HEK293 (cell line): Measurements from ENCODE around the gene BFAR.

Experiments used
- CTCF ChIA-PET: fragments of 350-600 bp; formaldehyde crosslinking; extraction: SDS; loops from one replicate; lab custom pipeline; 2021; ENCODE audit warnings: antibody characterized with exemption; lab: Yijun Ruan, JAX
- POLR2A ChIA-PET: fragments of 300-600 bp; formaldehyde crosslinking; extraction: SDS; loops from one replicate; lab custom pipeline; 2020; ENCODE audit warnings: antibody characterized with exemption, inconsistent platforms; lab: Yijun Ruan, JAX
- H3K27ac ChIP-seq: fragments of 200-500 bp; sonication (Bioruptor generic); 2 replicates; pipeline ENCODE4 v1.5.1; 2014; ENCODE audit warnings: low read depth, low read length, control low read depth, inconsistent platforms; ENCODE audit errors: extremely low read depth
- H3K36me3 ChIP-seq, 2 experiments: fragments of 200-500 bp in 1 of 2; sonication (Bioruptor generic) in 1 of 2; 1 replicate in 1 of 2; 2 replicates in 1 of 2; pipeline ENCODE4 v1.5.1; 2014 to 2017; ENCODE audit warnings: inconsistent platforms in 2 of 2, low read length in 2 of 2; ENCODE audit not compliant: control insufficient read depth in 2 of 2, insufficient read depth in 1 of 2
- H3K4me1 ChIP-seq: fragments of 200-500 bp; sonication (Bioruptor generic); 2 replicates; pipeline ENCODE4 v1.5.1; 2014; ENCODE audit warnings: mild to moderate bottlenecking, low read length, inconsistent platforms; ENCODE audit not compliant: control insufficient read depth, insufficient read depth
- H3K4me3 ChIP-seq: 2 replicates; pipeline ENCODE4 v1.5.1; 2011; ENCODE audit warnings: low read depth, mild to moderate bottlenecking, control low read depth, low read length, moderate library complexity
- H3K9me3 ChIP-seq: fragments of 200-500 bp; sonication (Bioruptor generic); 2 replicates; pipeline ENCODE4 v1.5.1; 2014; ENCODE audit warnings: low read depth, low read length, inconsistent platforms; ENCODE audit not compliant: control insufficient read depth, insufficient read depth
- BCL11B ChIP-seq: fragments of 450-650 bp; formaldehyde crosslinking; IDR thresholded peaks from 2 replicates; pipeline ENCODE4 v1.5.1; 2016; ENCODE audit warnings: low read depth, missing biosample characterization, missing genetic modification characterization
- MEIS1 ChIP-seq: sonication (generic); formaldehyde crosslinking; IDR thresholded peaks from 2 replicates; pipeline ENCODE4 v1.8.1; 2022; ENCODE audit warnings: missing genetic modification reagents, mild to moderate bottlenecking, borderline replicate concordance
- PBX3 ChIP-seq: sonication (generic); formaldehyde crosslinking; IDR thresholded peaks from 2 replicates; pipeline ENCODE4 v1.8.1; 2022; ENCODE audit warnings: mild to moderate bottlenecking, moderate library complexity, missing genetic modification reagents
- SP7 ChIP-seq: fragments of 450-650 bp; formaldehyde crosslinking; IDR thresholded peaks from 2 replicates; pipeline ENCODE4 v1.5.1; 2016; ENCODE audit warnings: missing biosample characterization, missing genetic modification characterization
- ZBTB26 ChIP-seq: fragments of 450-650 bp; formaldehyde crosslinking; optimal IDR thresholded peaks from 2 replicates; pipeline ENCODE3; 2016; ENCODE audit warnings: missing biosample characterization, mild to moderate bottlenecking, missing genetic modification characterization
- ZBTB7A ChIP-seq: fragments of 450-650 bp; formaldehyde crosslinking; IDR thresholded peaks from 2 replicates; pipeline ENCODE4 v1.5.1; 2016; ENCODE audit warnings: low read depth, missing biosample characterization, missing genetic modification characterization
- ZFP3 ChIP-seq: fragments of 450-650 bp; formaldehyde crosslinking; IDR thresholded peaks from 2 replicates; pipeline ENCODE4 v1.5.1; 2016; ENCODE audit warnings: low read depth, missing biosample characterization, missing genetic modification characterization
- ZFP37 ChIP-seq: fragments of 450-650 bp; formaldehyde crosslinking; IDR thresholded peaks from 2 replicates; pipeline ENCODE4 v1.5.1; 2016; ENCODE audit warnings: missing biosample characterization, missing genetic modification characterization
- ZNF132 ChIP-seq: fragments of 450-650 bp; formaldehyde crosslinking; IDR thresholded peaks from 2 replicates; pipeline ENCODE4 v1.5.1; 2017; ENCODE audit warnings: missing biosample characterization, missing genetic modification characterization, borderline replicate concordance
- ZNF138 ChIP-seq: fragments of 450-650 bp; formaldehyde crosslinking; IDR thresholded peaks from 2 replicates; pipeline ENCODE4 v1.5.1; 2016; ENCODE audit warnings: missing biosample characterization, missing genetic modification characterization, borderline replicate concordance
- ZNF18 ChIP-seq: fragments of 450-650 bp; formaldehyde crosslinking; IDR thresholded peaks from 2 replicates; pipeline ENCODE4 v1.5.1; 2016; ENCODE audit warnings: missing biosample characterization, missing genetic modification characterization
- ZNF19 ChIP-seq: fragments of 450-650 bp; formaldehyde crosslinking; IDR thresholded peaks from 2 replicates; pipeline ENCODE4; 2016; ENCODE audit warnings: missing biosample characterization, missing genetic modification characterization, low read depth
- ZNF211 ChIP-seq: fragments of 450-650 bp; formaldehyde crosslinking; IDR thresholded peaks from 2 replicates; pipeline ENCODE4 v1.5.1; 2016; ENCODE audit warnings: low read depth, missing biosample characterization, missing genetic modification characterization
- ZNF248 ChIP-seq: fragments of 450-650 bp; formaldehyde crosslinking; IDR thresholded peaks from 2 replicates; pipeline ENCODE4 v1.5.1; 2017; ENCODE audit warnings: missing biosample characterization, missing genetic modification characterization
- ZNF302 ChIP-seq: fragments of 450-650 bp; formaldehyde crosslinking; IDR thresholded peaks from 2 replicates; pipeline ENCODE4 v1.5.1; 2016; ENCODE audit warnings: missing biosample characterization, missing genetic modification characterization, low read depth
- ZNF366 ChIP-seq: fragments of 450-650 bp; formaldehyde crosslinking; conservative IDR thresholded peaks from 2 replicates; pipeline ENCODE4 v1.5.1; 2016; ENCODE audit warnings: missing biosample characterization, missing genetic modification characterization
- ZNF394 ChIP-seq: fragments of 450-650 bp; formaldehyde crosslinking; IDR thresholded peaks from 2 replicates; pipeline ENCODE4 v1.5.1; 2016; ENCODE audit warnings: missing biosample characterization, missing genetic modification characterization, mild to moderate bottlenecking, moderate library complexity, borderline replicate concordance
- ZNF488 ChIP-seq: fragments of 450-650 bp; formaldehyde crosslinking; IDR thresholded peaks from 2 replicates; pipeline ENCODE4 v1.5.1; 2016; ENCODE audit warnings: missing biosample characterization, missing genetic modification characterization
- ZNF544 ChIP-seq: fragments of 450-650 bp; formaldehyde crosslinking; IDR thresholded peaks from 2 replicates; pipeline ENCODE4 v1.5.0; 2017; ENCODE audit warnings: missing biosample characterization, missing genetic modification characterization
- ZNF664 ChIP-seq: fragments of 450-650 bp; formaldehyde crosslinking; IDR thresholded peaks from 2 replicates; pipeline ENCODE4 v1.5.1; 2016; ENCODE audit warnings: missing biosample characterization, missing genetic modification characterization
- ZNF692 ChIP-seq: fragments of 450-650 bp; formaldehyde crosslinking; IDR thresholded peaks from 2 replicates; pipeline ENCODE4 v1.5.1; 2016; ENCODE audit warnings: missing biosample characterization, missing genetic modification characterization
- ZNF701 ChIP-seq: fragments of 450-650 bp; formaldehyde crosslinking; IDR thresholded peaks from 2 replicates; pipeline ENCODE4 v1.5.1; 2016; ENCODE audit warnings: missing biosample characterization, missing genetic modification characterization
- ZNF747 ChIP-seq: fragments of 450-650 bp; formaldehyde crosslinking; IDR thresholded peaks from 2 replicates; pipeline ENCODE4 v1.5.1; 2016; ENCODE audit warnings: missing biosample characterization, missing genetic modification characterization
- ZSCAN4 ChIP-seq: fragments of 450-650 bp; formaldehyde crosslinking; IDR thresholded peaks from 2 replicates; pipeline ENCODE4 v1.5.1; 2017; ENCODE audit warnings: missing biosample characterization, missing genetic modification characterization

Gene BFAR

GRCh38 chr16:14609716-14610115 is 23.0 kb upstream of the BFAR start:
- H3K4me3 ChIP-seq = no peak overlapping the region
- TF ChIP-seq ZSCAN4 (tag by site-specific recombination) = no peak
- TF ChIP-seq ZFP37 (tag by site-specific recombination) = no peak
- TF ChIP-seq ZBTB7A (tag by site-specific recombination) = no peak
- no peak for TF ChIP-seq ZNF394 (tag by site-specific recombination)
- TF ChIP-seq ZNF488 (tag by site-specific recombination) = no peak
- TF ChIP-seq ZNF138 (tag by site-specific recombination) = no peak
- TF ChIP-seq ZNF692 = no peak
- TF ChIP-seq, all 188 proteins: peak for 0
- POLR2A ChIA-PET = no interaction called here
- CTCF ChIA-PET = interaction anchor here (1.2 kb wide), 1 partner anchor 9 kb away, joined by 7 read pairs; no protein-coding TSS in a partner anchor
- H3K9me3 ChIP-seq = no peaks in the 10 kb centered on the region
- H3K36me3 ChIP-seq = peaks cover 64 to 83% of the 10 kb centered on the region in 2 experiments
- H3K4me1 ChIP-seq = no peaks in the 10 kb centered on the region
- H3K27ac ChIP-seq = no peak overlapping the region

GRCh38 chr16:14611660-14612059 is 21.1 kb upstream of the BFAR start:
- CTCF ChIA-PET = no interaction called here
- no peaks in the 10 kb centered on the region for H3K9me3 ChIP-seq
- H3K27ac ChIP-seq = no peak overlapping the region
- POLR2A ChIA-PET = no interaction called here
- H3K36me3 ChIP-seq = peaks cover 64 to 85% of the 10 kb centered on the region in 2 experiments
- TF ChIP-seq SP7 (tag by site-specific recombination) = no peak
- TF ChIP-seq ZNF701 = no peak
- no peak for TF ChIP-seq ZNF211 (tag by site-specific recombination)
- no peak for TF ChIP-seq ZFP3 (tag by site-specific recombination)
- no peak for TF ChIP-seq ZNF18 (tag by site-specific recombination)
- no peak for TF ChIP-seq ZNF248 (tag by site-specific recombination)
- no peaks in the 10 kb centered on the region for H3K4me1 ChIP-seq
- no peak overlapping the region for H3K4me3 ChIP-seq

GRCh38 chr16:14613991-14614390 is 18.8 kb upstream of the BFAR start:
- no peaks in the 10 kb centered on the region for H3K9me3 ChIP-seq
- POLR2A ChIA-PET = no interaction called here
- CTCF ChIA-PET = interaction anchor here (0.6 kb wide), 1 partner anchor 349 kb away, joined by 3 read pairs; no protein-coding TSS in a partner anchor
- TF ChIP-seq ZNF366 (tag by site-specific recombination) (no peak), PBX3 (CRISPR knock-in tag) (no peak), ZNF132 (tag by site-specific recombination) (no peak), MEIS1 (CRISPR knock-in tag) (no peak), BCL11B (no peak), ZNF302 (tag by site-specific recombination) (no peak), ZNF19 (tag by site-specific recombination) (no peak), ZBTB26 (tag by site-specific recombination) (no peak), ZNF747 (tag by site-specific recombination) (no peak), ZNF664 (tag by site-specific recombination) (no peak), ZNF544 (no peak)

More at GRCh38 chr16:14613991-14614390, 18.8 kb upstream of the BFAR start:
- Histone ChIP-seq H3K27ac (no peak overlapping the region), H3K4me1 (no peaks in the 10 kb centered on the region), H3K4me3 (no peak overlapping the region), H3K36me3 (peaks cover 66 to 80% of the 10 kb centered on the region in 2 experiments)
